AG08396 (cell line): ENCODE results near the gene CTCFL.
"Not testable (repeated sequence)": the region's sequence is repeated elsewhere in the genome, so short reads cannot be mapped to it uniquely, and the experiment has no call there.

Experiments used
- DNase-seq: peaks from one replicate; pipeline ENCODE4 v3.0.0; 2012; ENCODE audit warnings: low spot score, mixed read lengths

Gene CTCFL

DNA sequence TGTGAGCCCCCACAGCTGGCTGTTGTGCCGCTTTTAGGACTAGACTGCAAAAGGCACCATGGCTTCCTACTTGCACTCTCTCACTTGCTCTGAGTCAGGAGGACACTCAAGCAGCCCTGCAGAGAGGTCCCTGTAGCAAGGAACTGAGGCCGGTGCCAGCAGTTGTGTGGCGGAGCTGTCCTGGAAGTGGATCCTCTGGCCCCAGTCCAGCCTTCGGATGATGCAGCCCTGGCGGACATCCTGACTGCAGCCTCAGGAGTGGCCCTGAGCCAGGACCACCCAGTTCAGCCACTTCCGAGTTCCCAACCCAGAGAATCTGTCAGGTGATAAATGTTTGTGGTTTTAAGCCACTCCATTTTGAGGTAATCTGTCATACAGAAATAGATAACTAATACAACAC, 17.5 kb downstream of the CTCFL start:
- no peak for DNase-seq

DNA sequence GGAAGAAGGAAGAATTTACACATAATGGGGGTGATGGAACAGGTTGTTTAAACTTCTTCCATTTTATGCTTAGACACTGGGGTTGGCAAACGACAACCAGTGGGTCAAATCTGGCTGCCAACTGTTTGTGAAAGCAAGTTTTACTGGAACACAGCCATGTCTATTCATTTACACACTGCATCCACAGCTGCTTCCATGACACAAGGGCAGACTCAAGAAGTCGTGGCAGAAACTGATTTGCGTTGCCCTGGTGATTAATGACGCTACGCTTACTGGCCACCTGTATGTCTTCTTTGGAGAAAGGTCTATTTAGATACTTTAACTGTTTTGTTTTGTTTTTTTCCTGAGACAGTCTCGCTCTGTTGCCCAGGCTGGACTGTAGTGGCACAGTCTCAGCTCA, 19.0 kb downstream of the CTCFL start:
- no peak for DNase-seq

DNA sequence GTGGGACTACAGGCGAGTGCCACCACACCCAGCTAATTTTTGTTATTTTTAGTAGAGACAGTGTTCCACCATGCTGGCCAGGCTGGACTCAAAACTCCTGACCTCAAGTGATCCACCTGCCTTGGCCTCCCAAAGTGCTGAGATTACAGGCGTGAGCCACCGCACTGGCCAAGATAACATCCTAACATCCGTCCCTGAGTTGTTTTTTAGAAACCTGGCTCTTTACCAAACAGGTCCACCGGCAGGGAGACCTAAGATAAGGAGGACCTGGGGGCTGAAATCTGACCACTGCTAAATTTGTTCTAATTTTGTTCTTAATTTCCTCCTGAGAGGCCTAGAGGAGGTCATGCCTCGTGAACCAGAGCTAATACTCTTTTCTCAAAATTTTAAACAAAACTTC, 20.5 kb downstream of the CTCFL start:
- no peak for DNase-seq

DNA sequence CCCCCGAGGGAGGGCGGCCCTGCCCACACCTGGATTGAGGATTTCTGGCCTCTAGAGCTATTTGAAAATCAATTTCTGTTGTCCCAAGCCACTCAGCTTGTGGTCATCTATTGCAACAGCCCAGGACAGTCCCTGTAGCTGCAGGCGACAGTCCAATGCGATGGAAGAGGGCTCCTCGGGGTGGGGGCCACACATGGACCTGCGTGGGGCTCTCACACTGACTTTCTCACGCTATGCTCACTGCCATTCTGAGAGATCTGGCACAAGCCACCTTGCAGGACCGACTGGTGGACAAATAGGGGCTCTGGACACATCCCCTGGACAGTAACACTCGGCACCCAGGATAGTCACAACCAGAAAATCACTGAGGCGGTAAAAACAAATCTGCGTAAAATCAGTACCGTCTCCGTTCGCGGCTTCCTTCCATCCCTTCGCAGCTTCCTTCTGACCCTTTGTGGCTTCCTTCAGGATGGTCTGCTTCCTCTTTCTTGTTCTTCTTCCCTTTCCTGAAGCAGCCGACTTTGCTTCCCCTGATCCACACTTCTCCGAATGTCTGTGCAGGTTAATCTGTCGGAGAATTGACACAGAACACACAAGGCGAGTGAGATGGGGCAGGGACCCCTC, 21.8 kb downstream of the CTCFL start:
- DNase-seq = no peak

DNA sequence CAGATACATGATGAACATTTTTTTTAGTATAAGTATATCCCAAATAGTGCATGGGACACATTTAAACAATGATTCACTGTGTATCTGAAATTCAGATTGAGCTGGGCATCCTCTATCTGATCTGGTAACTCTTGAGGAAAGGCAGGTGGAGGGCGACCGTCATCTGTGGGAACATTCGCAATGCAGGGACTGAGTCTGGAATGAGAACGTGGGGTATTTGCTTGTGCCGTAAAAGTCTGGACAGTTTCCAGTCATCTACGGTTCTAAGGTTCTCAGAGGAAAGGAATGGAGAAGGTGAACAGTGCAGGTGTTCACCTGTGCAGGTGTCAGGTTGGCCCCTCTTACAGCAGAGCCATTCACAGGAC, 22.6 kb downstream of the CTCFL start:
- DNase-seq = no peak

DNA sequence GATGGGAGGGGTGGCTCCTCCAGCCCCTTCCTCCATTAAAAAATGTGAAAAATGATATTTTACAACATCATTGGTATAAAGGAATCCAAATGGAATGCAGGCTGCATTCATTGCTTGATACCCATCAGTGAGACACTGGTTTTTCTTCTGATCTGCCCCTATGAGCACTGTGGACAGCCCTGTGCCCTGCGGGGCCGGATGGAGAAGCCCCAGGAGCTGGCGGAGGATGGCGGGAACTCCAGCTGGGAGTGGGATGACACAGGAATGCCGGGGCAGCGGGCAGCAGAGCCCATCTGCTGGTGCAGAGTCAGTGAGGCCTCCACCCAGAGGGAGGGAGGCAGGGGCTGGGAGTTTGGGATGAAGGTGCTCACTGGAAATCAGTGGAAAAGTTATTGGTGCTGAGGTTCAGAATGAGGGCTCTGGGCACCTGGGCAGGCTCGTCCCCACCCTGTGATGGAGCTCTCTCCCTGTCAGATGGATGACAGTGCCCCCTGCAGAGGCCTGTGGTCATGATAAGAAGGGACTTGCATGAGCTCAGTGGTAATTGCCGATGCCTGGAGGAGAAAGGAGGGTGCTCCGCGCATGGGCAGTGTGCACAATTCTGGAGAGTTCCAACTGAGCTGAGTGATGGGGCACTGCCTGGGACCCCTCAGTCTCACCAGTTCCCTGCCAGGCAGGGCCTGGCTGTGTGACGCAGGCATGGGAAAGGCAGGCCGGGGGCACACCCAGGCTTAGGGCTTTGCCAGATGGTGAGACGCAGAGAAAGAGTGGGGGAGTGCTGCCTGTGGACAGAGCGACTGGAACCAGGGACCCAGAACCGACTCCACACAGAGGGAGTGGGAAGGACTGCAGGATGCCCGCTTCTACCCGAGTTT, 23.2 kb downstream of the CTCFL start:
- peak; percentile 33 for DNase-seq

DNA sequence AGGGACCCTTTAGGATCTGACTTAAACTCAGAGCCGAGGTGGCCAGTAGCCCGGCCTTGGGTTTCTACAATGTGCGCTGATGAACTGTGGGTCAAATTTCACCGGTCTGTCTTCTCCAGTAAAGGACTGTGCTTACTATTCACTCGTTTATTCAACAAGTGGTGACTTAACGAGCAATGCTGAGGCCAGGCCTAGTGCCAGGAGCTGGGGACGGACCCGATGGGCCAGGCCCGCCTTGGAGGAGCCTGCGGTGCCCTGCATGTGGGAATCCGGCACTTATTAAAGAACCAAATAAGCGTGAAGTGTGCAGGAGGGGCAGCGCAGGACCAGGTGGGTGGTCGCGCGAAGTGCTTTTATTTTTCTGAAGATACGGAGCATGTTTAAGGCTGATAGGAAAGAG, 24.0 kb downstream of the CTCFL start:
- no peak for DNase-seq

DNA sequence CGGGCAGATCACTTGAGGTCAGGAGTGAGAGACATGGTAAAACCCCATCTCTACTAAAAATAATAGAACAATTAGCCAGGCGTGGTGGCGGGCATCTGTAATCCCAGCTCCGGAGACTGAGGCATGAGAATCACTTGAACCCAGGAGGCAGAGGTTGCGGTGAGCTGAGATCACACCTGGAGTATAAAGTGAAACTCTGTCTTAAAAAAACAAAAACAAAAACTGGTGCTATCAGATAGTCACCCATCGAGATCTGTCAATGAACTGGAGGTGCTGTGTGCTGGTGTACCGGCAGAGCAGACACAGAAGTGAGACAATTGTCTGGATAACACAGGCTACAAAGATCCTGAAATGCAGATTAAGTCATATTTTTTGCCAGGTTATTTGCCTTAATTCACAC, 24.7 kb downstream of the CTCFL start:
- DNase-seq = no peak

DNA sequence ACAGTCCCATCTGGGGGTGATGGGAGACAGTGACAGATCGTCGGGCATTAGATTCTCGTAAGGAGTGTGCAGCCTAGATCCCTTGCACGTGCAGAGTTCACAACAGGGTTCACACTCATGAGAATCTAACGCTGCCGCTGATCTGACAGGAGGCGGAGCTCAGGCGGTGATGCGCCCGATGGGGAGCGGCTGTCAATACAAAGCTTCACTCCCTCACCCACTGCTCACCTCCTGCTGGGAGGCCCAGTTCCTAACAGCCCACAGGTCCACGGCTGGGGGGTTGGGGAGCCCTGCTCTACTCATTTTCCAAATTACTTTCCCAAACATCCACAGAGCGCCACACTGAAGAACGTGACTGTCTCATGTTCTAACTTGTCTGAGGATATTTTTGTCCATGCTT, 25.3 kb downstream of the CTCFL start:
- no peak for DNase-seq

DNA sequence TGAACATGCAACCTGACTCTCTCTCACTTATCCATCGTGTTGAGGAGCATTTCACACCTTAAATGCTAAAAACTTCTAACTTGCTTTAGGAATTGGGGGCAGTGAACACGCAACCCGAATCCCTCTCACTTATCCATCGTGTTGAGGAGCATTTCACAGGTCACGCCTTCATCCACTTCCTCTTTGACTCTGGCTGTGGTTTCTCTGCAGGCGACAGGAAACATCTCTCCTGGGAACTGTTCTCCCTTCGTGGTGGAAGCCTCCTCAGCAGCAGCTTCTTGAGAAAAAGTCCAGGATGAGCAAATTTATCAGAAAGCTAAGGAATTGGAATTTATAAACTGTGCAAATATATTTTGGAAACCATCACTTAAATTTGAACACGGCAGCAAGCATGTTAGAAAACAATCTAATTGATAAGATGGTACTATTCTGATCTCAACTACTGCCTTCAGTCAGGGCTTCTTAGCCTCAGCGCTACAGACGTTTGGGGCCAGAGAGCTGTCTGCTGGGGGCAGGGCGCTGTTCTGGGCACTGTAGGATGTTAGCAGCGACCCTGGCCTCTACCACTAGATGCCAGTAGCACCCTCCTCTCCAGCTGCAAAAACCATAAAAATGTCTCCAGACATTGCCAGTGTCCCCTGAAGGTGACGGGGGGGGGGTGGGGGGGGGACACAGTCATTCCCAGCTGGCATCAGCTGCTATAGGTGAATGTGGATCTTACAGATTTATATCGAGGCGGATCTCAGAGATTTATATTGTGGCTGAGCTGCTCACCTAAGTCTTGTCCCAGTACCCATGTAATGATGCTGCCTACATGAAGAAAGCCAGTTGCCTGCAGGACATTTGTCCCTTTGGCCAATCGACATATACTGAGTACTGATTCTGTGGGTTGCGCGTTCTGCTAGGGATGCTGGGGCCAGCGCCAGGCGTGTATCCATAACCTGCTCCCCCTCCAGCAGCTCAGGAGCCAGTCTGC, 26.2 kb downstream of the CTCFL start:
- DNase-seq = no peak

DNA sequence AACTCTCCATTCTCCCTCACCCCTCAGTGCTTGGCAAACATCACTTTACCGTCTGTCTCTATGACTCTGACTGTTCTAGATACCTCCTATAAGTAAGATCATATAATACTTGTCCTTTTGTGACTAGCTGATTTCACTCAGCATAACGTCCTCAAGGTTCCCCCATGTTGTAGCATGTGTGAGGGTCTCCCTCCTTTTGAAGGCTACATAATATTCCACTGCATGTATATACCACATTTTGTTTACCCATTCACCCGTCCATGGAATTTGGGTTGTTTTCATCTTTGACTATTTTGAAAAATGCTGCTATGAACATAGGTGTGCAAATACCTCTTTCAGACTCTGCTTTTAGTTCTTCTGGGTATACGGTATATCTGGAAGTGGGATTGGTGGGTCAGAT, 28.3 kb downstream of the CTCFL start:
- no peak for DNase-seq

DNA sequence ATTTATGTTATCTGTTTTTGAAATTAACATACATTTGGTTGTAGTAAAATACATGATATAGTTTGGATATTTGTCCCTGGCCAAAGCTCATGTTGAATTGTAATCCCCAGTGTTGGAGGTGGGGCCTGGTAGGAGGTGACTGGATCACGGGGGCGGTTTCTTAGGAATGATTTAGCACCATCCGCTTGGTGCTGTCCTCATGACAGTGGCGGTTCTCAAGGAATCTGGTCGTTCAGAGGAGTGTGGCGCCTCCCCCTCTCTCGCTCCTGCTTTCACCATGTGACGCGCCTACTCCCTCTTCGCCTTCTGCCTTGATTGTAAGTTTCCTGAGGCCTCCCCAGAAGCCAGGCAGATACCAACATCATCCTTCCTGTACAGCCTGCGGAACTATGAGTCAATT, 29.0 kb downstream of the CTCFL start:
- no peak for DNase-seq

DNA sequence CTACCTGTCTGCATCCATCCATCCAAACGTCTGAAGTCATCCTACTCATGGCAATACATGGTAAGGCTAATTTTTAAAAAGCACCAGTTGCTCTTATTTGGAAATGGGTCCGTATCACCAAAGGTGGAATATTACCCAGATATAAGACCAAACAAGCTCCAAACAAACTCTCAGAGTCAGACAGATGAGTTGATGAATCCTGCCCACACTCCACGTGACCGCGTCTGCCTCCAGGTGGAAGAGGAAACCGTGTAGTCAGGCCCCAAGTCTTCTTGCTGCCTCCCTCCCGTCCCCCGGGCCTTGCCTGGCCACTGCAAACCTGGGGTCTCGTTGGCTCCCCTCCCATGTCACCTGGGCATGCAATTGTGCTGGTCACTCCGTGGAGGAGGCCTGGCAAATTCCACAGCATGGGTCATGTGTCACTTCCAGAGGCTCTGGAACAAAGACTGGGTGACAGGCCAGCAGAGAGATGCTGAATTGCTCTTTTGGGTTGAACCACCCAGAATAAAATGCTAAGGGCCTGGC, 31.8 kb downstream of the CTCFL start:
- DNase-seq = no peak

DNA sequence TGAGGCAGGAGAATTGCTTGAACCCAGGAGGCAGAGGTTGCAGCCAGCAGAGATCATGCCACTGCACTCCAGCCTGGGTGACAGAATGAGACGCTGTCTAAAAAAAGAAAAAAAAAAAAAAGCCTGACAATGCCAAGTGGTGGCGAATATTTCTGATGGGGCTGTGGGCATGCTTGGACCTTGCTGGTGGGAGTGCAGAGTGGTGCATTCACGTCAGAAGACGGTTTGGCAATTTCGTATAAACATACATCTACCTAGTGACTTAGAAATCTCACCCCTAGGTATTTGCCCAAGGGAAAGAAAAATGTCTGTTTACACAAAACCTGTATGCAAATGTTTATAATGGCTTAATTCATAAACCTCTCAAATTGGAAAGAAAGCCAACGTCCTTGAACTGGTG, 33.6 kb downstream of the CTCFL start:
- DNase-seq = no peak

DNA sequence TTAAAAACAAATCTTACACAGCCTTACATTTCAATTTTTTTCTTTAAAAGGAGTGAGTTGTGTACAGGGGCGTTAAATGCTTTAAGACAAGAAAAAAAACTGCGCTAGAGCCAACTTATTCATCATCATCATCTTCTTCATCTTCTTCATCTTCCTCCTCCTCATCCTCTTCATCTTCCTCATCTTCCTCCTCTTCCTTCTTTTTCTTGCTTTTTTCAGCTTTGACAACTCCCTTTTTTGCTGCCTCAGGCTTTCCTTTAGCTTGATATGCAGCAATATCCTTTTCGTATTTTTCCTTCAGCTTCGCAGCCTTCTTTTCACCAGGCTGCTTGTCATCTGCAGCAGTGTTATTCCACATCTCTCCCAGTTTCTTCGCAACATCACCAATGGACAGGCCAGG, 36.7 kb downstream of the CTCFL start:
- DNase-seq = not testable (repeated sequence)

DNA sequence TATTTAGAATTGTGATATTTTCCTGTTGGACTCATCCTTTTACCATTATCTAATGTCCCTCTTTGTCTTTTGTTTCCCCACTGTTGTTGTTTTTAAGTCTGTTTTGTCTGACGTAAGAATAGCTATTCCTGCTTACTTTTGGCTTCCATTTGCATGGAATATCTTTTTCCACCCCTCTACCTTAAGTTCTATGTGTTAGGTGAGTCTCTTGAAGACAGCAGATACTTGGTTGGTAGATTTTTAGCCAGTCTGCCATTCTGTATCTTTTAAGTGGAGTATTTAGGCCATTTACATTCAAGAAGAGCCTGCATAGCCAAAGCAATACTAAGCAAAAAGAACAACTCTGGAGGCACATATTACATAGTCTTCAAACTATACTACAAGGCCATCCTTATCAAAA, 39.2 kb downstream of the CTCFL start:
- no peak for DNase-seq

DNA sequence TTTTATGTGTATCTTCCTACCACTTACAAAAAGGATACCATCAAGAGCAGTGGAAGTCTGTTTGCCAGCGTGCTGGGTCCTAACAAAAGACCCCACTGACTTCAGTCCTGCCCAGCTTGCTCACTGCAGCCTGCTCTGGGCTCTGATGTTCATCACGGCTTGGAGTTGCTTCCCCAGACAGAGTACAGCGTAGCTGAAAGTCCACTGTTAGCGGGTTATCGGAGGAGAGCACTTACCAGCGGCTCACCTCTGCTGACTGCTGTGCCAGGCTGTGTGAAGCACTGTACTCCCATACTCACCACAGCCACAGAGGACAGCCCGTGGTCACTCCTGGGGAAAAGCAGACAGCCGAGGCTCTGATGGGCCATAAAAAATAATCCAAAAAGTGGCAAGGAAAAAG, 40.2 kb downstream of the CTCFL start:
- DNase-seq = no peak

DNA sequence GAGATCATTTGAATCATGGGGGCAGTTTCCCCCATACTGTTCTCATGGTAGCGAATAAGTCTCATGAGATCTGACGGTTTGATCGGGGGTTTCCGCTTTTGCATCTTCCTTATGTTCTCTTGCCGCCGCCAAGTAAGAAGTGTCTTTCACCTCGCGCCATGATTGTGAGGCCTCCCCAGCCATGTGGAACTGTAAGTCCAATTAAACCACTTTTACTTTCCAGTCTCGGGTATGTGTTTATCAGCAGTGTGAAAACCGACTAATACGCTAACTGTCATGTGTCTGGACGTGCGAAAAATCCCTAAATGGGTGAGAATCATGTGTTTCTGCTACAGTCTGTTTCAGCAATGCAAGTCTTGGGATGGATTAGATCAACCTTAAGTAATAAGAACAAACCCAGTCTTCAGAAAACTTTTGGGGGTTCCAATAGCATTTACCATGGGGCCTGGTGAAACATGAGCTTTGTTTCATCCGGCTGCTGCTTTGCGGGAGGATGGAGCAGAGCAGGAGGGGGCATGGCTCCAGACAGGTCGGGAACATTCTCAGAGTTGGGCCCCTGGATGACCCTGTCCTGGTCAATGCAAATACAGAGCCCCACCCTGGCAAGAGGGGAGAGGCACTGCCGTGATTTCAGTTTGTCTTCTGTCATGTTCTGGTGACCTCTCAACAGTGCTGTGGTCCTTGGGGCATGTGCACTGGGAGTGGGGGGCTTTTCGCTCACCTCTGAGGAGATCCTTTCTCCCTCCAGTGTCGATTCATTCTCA, 41.5 kb downstream of the CTCFL start:
- DNase-seq = no peak

DNA sequence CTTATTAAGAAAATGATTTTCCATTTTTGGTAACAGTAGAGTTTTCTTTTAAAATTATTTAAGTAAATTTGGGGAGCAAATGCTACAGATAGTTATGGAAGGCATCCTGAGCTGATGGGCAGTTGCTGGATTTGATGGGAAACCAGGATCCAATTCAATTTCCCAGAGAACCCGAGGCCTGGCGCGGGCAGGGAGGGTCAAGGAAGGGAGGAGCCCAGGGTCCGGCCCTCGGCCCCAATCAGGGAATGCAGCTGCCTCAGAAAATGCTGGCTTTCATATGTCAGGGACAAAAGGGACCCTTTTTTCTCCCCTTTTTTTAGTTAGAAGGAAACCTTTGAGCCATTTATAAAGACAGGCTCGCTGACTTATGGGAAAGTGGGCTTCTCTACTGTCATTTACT, 42.1 kb downstream of the CTCFL start:
- no peak for DNase-seq

DNA sequence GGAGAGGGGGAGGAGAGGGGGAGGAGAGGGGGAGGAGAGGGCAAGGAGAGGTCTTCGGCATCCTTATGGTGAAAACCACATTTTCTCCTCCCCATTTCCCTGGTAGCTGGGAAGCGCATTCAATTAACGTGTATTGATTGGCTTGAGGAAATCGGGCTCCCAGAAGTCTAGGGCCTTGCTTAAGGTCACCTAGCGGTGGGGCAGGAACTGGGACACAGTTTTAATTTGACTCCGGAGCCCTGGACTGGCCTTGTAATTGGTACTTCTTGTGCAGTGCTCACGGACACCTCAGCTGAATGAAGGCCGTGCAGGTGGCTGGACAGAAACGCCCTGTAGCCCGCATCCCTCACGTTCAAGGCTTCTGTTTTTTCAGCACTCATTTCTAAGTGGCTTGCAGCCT, 42.8 kb downstream of the CTCFL start:
- DNase-seq = no peak

DNA sequence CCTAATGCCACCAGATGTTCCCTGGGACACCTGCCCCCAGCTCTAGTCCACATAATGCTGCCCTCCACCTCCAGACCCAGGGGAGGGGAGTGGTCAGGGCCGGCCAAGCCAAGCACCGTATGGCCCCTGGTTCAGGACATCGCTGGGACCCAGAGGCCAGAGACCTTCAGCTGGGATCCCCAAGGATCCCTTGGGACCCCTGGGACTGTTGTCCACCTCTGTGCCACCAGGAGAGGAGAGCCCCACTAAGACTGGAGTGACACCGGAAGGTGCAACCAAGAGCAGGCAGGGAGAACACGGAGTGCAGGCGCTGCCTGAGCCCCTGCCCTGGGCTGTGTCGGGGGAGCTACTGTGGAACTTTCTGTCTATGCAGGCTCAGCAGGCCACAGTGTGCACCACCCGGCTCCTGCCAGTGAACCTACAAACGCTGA, 43.6 kb downstream of the CTCFL start:
- no peak for DNase-seq
